Stimulated activated CD4-positive, alpha-beta T cell treated with anti-CD3 and anti-CD28 coated beads, Interleukin-1b, Interleukin-23, amount 100 ng/mL, for 24 hours (primary cell): ENCODE results near the gene TGFB2.

Experiments used
- DNase-seq, 4 experiments: peaks; one replicate each; pipeline ENCODE4 v3.0.0-alpha.2; 2020; ENCODE audit warnings: low read depth in 4 of 4, low spot score in 1 of 4

The TGFB2 gene

GRCh38 chr1:218459878-218460711, 115.0 kb downstream of the TGFB2 start:
- no peak for DNase-seq

GRCh38 chr1:218461351-218461750, 116.2 kb downstream of the TGFB2 start:
- no peak for DNase-seq

- no peak for DNase-seq
Observed at GRCh38 chr1:218462116-218462515, 117.0 kb downstream of the TGFB2 start.

DNA sequence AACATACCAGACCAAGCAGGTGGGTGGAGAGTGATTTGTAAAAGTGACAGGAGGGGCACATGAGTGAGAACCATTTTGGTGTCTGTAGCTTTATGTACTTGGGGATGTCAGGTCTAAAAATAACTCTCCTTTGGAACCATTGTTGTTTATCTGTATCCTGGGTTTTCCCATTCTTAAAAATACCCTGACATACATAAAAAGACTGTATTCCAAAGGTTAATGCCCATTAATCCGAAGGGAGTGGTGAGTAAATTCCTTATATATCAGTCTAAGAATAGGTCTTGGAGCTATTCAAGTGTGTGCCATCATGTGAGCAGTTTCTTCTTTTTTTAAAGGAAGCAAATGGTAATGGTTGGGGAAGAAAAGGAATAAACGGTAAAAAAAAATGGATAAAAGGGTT, 117.5 kb downstream of the TGFB2 start:
- no peak for DNase-seq

DNA sequence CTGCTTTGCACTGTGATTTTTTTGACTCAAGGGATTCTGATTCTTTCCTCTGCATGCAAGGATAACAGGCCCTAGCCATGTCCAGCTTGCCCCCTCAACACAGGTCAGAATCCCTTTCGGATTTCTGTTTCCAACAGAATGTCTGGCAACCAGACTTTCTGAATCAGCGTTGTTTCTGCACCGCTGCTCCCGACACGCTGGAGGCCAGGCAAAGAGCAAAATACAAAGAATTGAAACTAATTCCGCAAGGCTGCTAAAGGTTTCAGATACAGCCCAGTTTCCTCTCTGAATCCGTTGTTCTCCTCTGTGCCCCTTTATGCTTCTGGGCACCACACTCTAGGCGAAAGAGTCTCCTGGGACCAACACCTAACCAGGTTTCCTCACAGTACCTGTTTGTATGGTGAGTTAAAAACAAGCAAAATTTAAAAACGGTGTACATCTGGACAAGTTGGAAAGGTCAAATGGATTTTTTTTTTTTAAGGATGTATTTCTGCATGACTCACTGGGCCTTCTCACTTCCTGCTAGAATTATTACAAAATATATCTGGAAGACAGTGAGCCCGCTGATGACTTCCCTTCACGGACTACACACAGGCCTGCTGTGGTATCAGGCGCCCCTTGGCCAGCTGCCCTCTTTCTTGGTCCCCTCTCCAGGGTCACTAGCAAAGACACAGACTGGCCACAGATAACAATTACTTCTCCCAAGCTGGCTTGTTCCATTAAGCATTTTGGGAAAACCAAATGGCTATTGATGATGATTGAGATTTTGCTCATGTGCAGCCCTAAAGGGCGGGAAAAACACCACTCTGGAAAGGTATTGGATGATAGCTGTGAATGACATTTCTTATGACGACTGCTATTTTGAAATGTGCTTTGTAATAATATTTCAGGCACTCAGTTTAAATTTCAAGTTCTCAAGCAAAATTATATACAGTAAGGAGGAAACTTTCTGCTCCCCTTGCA, 118.3 kb downstream of the TGFB2 start:
- DNase-seq: no peak

GRCh38 chr1:218464871-218465270, 119.7 kb downstream of the TGFB2 start:
- DNase-seq: no peak

DNA sequence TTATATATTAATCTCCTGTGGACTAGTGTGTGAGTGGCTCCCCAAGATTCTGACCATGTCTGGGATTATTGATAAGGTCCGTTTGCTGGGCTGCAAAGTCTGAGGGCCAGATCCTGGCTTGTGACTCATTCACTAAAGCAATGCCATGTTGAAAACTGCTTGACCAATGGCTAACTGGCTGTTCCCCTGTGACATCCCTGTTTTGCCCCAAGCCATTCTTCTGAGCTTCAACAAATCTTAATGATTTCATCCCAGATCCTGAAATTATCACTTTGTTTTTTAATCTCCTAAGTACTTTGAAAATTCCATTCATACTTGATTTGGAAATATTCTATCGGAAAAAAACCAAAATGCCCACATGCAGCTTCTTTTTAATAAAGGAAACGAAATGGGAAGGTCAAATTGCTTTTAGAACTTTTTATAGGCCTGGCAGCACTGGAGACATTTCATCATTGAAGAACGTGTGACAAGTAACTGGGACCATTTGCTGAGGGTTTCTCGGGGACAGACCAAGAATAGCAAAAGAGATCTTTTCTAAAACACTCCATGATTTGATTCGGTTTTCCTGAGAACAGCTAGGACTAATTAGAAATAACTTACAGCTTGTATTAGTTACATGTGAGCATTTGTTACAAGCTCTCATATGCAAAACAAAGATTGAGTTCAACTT, 121.3 kb downstream of the TGFB2 start:
- no peak for DNase-seq

GRCh38 chr1:218467101-218468072, 122.3 kb downstream of the TGFB2 start:
- no peak for DNase-seq

GRCh38 chr1:218468711-218469110, 123.6 kb downstream of the TGFB2 start:
- no peak for DNase-seq

- DNase-seq: no peak
Observed at GRCh38 chr1:218472885-218473284, 127.7 kb downstream of the TGFB2 start.

DNA sequence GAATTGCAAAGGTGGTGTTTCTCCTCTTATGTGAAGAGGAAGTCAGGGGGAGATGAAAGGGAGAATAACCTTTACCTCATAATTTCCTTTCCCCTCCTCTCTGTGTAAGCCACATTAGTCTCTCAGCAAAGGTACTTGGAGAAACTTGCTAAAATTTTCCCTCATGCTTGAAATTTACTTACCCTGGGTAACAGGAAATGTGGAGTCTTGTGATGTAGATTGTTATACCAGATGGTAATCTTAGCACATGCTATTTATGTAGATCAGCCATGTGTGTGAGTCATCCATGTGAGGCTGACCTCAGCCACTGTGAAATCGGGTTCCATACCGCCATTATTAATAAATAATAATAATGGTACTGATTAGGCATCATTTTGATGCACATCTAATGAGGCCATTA, 128.4 kb downstream of the TGFB2 start:
- DNase-seq: no peak

DNA sequence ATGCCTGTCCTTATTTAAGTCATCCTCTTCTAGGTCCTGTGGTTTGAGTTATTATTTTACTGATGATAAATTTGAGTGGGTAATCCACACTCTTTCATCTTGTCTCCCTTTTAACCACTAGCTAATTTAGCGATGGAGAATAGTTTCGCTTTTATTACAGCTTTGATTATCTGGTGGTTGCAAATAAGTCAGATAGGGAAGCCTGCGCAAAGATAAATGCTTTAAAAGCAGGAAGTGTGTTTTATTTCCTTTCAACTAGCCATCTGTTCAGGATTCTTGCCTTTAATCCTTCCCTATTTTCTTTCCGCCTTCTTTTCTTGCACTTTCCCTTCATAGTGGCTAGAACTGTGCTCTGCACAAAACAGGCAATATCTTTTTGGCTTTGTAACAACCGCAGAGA, 129.0 kb downstream of the TGFB2 start:
- DNase-seq: no peak

DNA sequence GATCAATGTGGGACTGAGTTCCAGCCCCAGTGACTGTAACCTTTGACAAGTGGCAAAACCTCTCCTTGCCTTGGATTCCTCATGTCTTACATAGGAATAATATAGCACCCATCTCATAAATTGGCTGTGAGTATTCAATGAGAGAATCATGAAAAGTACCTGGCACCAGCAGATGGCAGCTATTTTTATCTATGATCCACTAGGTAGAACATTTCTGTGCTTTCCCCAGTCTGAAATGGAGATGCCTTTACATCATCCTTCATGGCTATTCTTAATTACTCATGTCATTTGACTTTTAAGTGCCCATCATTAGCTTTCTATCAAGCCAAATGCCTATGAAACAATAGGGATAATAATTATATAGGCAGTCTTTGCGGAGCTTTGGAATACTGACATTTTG, 130.1 kb downstream of the TGFB2 start:
- DNase-seq: no peak

DNA sequence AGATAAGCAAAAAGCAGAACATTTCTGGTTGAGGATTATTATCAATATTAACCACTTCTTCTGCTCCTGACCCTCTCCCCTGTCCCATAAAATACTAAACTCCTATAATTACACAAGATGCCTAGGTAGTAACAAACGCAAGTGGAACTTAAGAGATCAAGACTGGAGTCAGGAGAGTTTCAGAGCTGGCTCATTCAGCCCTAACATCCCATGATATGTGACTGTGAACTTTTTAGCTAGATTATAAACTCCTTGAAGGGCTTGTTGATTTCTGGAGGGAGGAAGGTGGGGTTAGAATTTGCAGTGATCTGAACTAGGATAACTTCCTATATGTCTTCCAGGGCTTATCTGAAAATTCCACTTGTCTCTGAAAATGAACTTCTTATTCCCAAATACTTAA, 130.6 kb downstream of the TGFB2 start:
- DNase-seq: no peak

- DNase-seq: no peak
Observed at GRCh38 chr1:218476385-218476784, 131.2 kb downstream of the TGFB2 start.

GRCh38 chr1:218478336-218478735, 133.2 kb downstream of the TGFB2 start:
- DNase-seq: no peak

DNA sequence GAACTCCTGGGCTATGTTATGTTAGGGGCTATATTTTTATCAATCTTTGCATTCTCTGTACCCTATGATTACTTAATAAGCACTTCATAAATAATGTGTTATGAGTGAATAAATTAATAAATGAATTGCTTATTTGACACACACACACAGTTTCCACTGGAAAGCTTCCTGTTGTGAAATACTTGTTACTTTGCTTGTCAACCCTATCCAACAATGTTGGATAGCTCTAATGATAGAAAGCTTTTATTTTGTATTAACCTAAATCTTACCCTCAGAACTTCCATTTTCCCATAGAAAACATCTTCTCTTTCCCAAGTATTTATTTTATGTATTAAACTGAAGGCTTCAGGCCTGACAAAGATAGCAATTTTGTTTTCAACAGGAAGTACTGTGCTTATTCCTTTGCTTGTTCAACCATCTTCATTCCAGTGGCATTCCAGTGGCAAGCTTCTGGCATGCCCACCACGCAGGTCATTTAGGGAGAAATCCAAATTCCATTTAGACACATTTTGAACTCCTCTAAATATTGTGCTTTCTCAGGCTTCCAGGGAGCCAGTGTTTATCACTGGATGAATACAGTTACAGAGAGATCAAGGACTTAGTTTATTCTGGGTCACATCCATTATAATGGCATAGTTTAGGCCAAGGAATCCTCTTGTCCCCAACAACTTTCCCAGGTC, 134.4 kb downstream of the TGFB2 start:
- DNase-seq: no peak

GRCh38 chr1:218480137-218480536, 135.0 kb downstream of the TGFB2 start:
- no peak for DNase-seq

GRCh38 chr1:218480588-218481099, 135.5 kb downstream of the TGFB2 start:
- no peak for DNase-seq
